ENCODE measurements around the gene COMMD6.
"Not testable (repeated sequence)": the region's sequence is repeated elsewhere in the genome, so short reads cannot be mapped to it uniquely, and the experiment has no call there.

COMMD6 gene

GRCh38 chr13:75537401-75538365 is at the start of gene COMMD6:
Gene COMMD6 (minus strand): TSS chr13:75537841. CDS start chr13:75537805, 36 bp downstream.
- peak; percentile 70 for DNase-seq

GRCh38 chr13:75585153-75585552 is 47.5 kb upstream of the COMMD6 start:
- no peak for DNase-seq

- DNase-seq, result no peak
Measured at GRCh38 chr13:75583091-75583490, 45.5 kb upstream of the COMMD6 start.

- DNase-seq, result no peak
Measured at GRCh38 chr13:75581874-75582640, 44.4 kb upstream of the COMMD6 start.

GRCh38 chr13:75579529-75579928 is 41.9 kb upstream of the COMMD6 start:
- no peak for DNase-seq

- no peak for DNase-seq
Measured at GRCh38 chr13:75569576-75569975, 31.9 kb upstream of the COMMD6 start.

GRCh38 chr13:75566658-75567057 is 29.0 kb upstream of the COMMD6 start:
- DNase-seq, result no peak

GRCh38 chr13:75558145-75558840 is 20.7 kb upstream of the COMMD6 start:
- no peak for DNase-seq

- no peak for DNase-seq
Measured at GRCh38 chr13:75556961-75557360, 19.3 kb upstream of the COMMD6 start.

- DNase-seq, result no peak
Measured at GRCh38 chr13:75555836-75556235, 18.2 kb upstream of the COMMD6 start.

- no peak for DNase-seq
Measured at GRCh38 chr13:75554981-75555380, 17.3 kb upstream of the COMMD6 start.

- no peak for DNase-seq
Measured at GRCh38 chr13:75554464-75554863, 16.8 kb upstream of the COMMD6 start.

GRCh38 chr13:75550159-75550567 is 12.5 kb upstream of the COMMD6 start:
- peak; percentile 22 for DNase-seq

GRCh38 chr13:75549262-75550158 is 11.9 kb upstream of the COMMD6 start, which contains the start of gene UCHL3:
Gene UCHL3 (plus strand): TSS chr13:75549791. CDS start chr13:75549821, 30 bp downstream.
- DNase-seq, result peak; percentile 98

GRCh38 chr13:75547917-75548316 is 10.3 kb upstream of the COMMD6 start:
- DNase-seq, result no peak

GRCh38 chr13:75545386-75545785 is 7.7 kb upstream of the COMMD6 start:
- not testable (repeated sequence) for DNase-seq

- no peak for DNase-seq
Measured at GRCh38 chr13:75544681-75545330, 7.2 kb upstream of the COMMD6 start.

- DNase-seq, result no peak
Measured at GRCh38 chr13:75541961-75542360, 4.3 kb upstream of the COMMD6 start.

GRCh38 chr13:75541287-75541686 is 3.6 kb upstream of the COMMD6 start:
- DNase-seq, result no peak

GRCh38 chr13:75533861-75534260 is 3.8 kb downstream of the COMMD6 start:
- no peak for DNase-seq

GRCh38 chr13:75530549-75530961 is 7.1 kb downstream of the COMMD6 start:
- DNase-seq, result no peak
